Central memory CD4-positive, alpha-beta T cell (primary cell): ENCODE results near the gene GPC3.
"Not testable (repeated sequence)": the region's sequence is repeated elsewhere in the genome, so short reads cannot be mapped to it uniquely, and the experiment has no call there.

Experiments used
- DNase-seq: peaks from one replicate; pipeline ENCODE4 v3.0.0; 2022

GPC3 gene

GRCh38 chrX:133543654-133544053 is 441.7 kb downstream of the GPC3 start:
- DNase-seq, result no peak

DNA sequence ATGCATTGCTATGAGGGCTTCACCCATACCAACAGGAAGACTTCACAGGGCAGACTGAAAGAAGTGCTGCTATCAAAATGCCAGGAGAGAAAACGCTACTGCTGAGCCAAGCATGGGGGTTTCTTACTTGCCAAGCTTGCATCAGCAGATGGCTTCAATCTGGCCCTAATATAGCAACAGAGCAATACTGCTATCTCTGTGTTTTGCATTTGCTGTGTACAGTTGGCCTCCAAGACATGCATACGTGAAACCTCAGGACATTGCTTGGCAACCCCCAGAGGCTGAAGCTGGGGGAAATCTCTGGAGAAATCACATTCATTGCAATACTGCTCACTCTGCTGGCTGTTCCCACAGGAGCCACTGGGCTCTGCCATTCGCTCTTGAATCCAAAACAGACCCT is 442.9 kb downstream of the GPC3 start:
- no peak for DNase-seq

DNA sequence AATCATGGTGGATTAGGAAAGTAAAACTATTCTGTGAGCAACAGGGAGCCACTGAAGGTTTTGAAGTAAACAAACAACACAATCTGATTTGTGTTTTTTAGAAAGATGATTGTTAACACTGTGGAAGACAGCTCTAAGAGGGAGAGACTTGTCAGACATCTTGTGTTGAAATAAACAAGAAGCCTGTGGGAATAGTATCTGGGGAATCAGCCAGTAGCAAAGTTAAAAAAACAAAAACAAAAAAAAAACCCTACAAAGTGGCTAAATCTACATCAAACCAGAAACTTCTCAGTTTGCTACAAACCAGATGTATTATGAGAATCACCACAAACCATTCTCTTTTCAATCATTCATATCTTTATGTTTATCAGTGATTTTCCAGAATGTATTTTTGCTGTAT is 444.4 kb downstream of the GPC3 start:
- DNase-seq, result no peak

GRCh38 chrX:133538148-133538547 is 447.2 kb downstream of the GPC3 start:
- DNase-seq, result no peak

DNA sequence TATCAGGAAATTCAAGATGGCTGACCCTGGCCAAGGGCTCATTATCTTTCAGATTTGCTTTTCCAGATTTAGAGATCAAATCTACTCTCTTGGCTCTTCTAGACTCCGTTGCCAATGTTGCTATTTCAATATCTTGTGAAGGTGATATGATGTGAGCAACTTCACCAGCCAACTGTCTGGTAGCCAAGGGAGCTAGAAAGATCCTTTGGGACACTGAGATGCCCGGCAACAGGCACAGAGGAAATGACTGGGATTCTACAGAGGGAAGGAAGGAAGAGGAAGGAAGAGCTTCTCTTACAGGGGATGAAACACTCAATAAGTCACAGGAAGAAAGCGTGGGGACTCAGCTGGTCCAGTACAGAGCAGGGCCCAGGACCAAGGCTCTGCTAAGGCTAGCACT is 448.3 kb downstream of the GPC3 start:
- DNase-seq, result no peak

- DNase-seq, result no peak
Observed at GRCh38 chrX:133535066-133535465, 450.3 kb downstream of the GPC3 start.

DNA sequence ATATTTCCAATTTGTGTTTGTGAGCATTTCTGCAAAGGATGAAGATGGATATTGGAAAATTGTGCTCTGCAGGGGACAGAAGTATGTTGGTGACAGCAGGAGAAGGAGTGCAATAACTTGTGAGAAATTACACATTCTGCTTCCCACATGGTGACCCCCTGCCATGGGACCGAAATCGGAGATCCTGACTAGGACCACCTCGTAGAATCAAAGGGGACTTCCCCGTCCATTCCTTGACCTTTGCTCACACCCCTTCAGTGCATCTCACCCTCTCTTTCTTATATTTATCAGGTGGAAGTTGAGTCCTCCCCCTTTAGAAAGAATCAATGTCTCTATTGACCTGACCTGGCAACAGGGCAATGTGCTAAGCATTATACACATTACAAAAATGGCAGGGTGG is 451.2 kb downstream of the GPC3 start:
- DNase-seq, result no peak

DNA sequence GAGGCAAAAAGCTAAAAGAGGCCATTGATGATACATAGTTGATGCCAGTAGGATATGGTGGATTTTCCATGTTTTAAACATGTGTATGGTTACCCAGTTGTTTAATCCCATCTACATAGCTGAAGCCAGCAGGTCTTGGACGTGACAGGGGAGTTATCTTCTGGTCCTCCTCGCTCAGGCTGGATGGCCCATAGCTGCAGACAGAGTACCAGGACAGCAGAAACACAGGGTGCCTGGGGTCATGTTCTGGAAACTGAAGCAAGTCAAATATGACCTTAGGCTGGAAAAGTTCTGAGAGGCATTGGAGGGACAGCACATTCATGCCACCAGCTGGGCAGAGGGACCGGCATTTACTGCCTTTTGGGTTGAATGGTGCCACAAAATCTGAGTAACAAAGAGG is 452.1 kb downstream of the GPC3 start:
- DNase-seq, result no peak

GRCh38 chrX:133530960-133531359 is 454.4 kb downstream of the GPC3 start:
- DNase-seq, result no peak

DNA sequence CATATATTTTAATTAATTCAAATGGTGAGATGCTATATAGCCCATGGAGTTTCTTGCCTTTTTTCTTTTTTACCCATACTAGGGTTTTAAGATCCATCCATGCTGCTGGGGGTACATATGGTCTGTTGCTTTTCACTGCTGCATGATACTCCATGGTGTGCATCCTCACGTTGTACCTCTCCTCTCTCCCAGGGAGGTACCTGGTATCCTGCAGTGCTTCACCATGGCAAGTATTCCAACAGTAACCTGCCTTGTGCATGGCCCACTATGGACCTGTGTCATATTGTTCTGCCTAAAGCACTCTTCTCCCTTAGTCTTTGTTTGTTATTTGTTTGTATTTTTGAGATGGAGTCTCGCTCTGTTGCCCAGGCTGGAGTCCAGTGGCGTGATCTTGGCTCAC is 455.8 kb downstream of the GPC3 start:
- no peak for DNase-seq

DNA sequence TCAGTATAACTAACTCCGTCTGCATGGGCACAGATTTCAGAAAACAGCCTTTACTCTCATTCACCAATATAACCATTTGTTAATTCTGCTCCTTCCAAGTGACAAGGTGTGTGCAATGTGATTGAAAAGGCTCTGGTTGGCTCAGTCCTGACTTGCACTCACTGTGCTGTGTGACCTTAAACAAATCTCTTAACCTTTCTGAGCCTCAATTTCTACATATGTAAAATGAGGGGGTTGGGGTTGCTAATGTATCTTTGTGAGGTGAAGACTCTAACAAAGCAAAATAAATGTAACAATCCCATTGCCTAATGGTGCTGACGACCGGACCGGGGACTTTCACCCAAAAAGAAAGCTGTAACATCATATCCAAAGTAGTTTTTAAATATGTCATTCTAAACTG is 457.6 kb downstream of the GPC3 start:
- DNase-seq, result no peak

- DNase-seq, result no peak
Observed at GRCh38 chrX:133527415-133527814, 458.0 kb downstream of the GPC3 start.

GRCh38 chrX:133526773-133527172 is 458.6 kb downstream of the GPC3 start:
- DNase-seq, result not testable (repeated sequence)

DNA sequence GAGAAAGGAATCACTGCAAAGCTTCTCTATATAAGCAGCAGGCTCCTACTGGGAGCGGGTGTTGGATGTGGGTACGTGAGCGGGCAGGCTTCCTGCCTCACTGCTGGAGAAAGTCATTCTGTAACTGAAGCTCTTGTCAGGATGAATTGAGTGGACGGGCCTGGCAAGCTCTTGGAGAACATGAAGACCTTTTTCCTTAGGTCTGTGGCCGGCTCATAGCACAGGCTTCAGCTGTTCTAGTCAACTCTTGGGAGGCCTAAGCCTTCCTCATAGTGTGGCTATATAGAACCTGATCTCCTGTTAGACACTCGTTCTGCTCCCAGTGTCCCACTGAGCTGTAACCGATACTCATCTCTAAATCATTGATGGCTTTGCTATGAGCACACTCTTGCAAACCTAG is 461.9 kb downstream of the GPC3 start:
- no peak for DNase-seq

DNA sequence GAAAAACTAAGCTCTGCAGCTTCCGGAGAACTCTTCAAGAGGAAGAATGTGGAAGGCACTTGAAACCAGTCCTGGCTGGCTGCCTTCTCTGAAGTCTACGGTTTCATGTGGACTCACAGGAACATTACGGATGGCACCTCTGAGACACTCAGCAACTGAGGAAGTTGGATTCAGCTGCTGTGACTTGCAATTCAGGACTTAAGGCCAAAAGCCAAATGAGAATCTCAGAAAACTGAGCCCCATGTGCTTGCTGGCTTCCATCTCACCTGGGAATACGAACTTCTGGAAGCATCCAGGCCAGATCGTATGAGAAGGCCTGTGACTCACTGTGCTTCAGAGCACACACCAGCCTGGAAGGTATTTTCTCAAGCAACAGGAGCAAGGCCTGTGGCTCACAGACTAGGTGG is 462.3 kb downstream of the GPC3 start:
- no peak for DNase-seq

DNA sequence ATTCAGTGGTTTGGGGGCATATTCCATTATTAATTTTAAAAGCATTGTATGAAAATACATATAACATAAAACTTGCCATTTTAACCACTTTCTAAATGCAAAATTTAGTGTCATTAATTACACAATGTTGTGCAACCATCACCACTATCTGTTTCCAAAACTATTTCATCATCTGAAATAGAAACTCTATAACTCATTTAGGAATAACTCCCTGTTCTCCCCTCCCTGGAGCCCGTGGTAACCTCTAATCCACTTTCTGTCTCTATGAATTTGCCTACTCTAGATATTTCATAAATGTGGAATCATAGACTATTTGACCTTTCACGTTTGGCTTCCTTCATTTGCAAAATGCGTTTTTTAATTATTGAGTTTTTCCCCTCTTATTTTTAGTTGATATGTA is 468.7 kb downstream of the GPC3 start:
- no peak for DNase-seq

DNA sequence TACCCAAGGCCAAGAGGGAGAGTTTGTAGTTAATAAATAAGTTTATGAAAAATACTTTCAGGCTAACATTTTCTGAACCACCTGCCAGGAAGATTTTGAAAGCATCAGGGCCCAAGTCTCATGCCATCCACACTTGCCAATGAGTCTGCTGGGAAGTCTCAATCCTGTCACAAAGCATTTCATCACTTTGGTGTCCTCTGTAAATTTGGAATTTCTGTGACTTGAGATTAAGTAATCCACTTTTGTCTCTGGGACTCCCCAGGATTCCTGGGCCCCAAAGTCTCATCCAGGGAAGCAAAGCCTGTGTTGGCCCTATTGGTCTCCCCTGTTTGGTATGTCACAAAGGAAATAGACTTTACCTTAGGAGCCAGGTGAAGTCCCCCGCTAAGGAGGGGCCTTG is 470.9 kb downstream of the GPC3 start:
- no peak for DNase-seq

DNA sequence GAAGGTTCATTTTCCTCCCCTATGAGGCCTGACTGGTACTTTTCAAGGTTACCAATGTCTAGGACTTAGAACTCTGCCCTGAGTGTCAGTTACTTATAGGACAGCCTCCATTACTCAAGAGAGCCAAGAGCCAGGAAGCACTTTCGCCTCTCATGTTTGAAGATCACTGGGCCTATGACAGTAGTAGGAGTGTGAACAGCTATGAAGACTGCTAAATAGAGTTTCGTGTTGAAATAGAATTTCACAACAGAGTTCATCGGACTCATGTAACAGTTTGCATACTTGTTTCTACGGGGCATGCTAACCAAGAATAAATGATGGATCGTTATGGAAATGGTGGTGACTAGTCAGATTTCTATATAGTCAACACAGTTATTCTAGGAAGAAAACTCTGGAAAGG is 472.3 kb downstream of the GPC3 start:
- no peak for DNase-seq

GRCh38 chrX:133511041-133511440 is 474.4 kb downstream of the GPC3 start:
- no peak for DNase-seq

- DNase-seq, result no peak
Observed at GRCh38 chrX:133497356-133497755, 488.0 kb downstream of the GPC3 start.

GRCh38 chrX:133495464-133496391 is 489.7 kb downstream of the GPC3 start:
- DNase-seq, result no peak

GRCh38 chrX:133493366-133493765 is 492.0 kb downstream of the GPC3 start:
- no peak for DNase-seq

GRCh38 chrX:133490955-133491354 is 494.4 kb downstream of the GPC3 start:
- DNase-seq, result no peak
